ENCODE measurements around the gene IBA57.

The IBA57 gene

GRCh38 chr1:228156941-228157728 lies 8.5 kb upstream of the IBA57 start:
- DNase-seq, result no peak

GRCh38 chr1:228157729-228158126 lies 7.9 kb upstream of the IBA57 start:
- no peak for DNase-seq

GRCh38 chr1:228158151-228159007 lies 7.2 kb upstream of the IBA57 start:
- no peak for DNase-seq

- no peak for DNase-seq
Measured at GRCh38 chr1:228159008-228159665, 6.5 kb upstream of the IBA57 start.

GRCh38 chr1:228160201-228160761 lies 5.3 kb upstream of the IBA57 start:
- no peak for DNase-seq

- DNase-seq, result no peak
Measured at GRCh38 chr1:228161362-228161761, 4.2 kb upstream of the IBA57 start.

- no peak for DNase-seq
Measured at GRCh38 chr1:228161866-228162265, 3.7 kb upstream of the IBA57 start.

- no peak for DNase-seq
Measured at GRCh38 chr1:228162286-228163006, 3.2 kb upstream of the IBA57 start.

GRCh38 chr1:228163007-228163753 lies 2.4 kb upstream of the IBA57 start:
- DNase-seq, result no peak

GRCh38 chr1:228163776-228164519 lies 1.7 kb upstream of the IBA57 start:
- no peak for DNase-seq

- DNase-seq, result no peak
Measured at GRCh38 chr1:228164561-228165371, 838 bp upstream of the IBA57 start.

GRCh38 chr1:228166170-228166936 lies 749 bp downstream of the IBA57 start:
- peak; percentile 61 for DNase-seq

GRCh38 chr1:228168563-228169270 lies 3.1 kb downstream of the IBA57 start:
- no peak for DNase-seq

- DNase-seq, result no peak
Measured at GRCh38 chr1:228169345-228169744, 3.7 kb downstream of the IBA57 start.

GRCh38 chr1:228170666-228171065 lies 5.1 kb downstream of the IBA57 start:
- no peak for DNase-seq

GRCh38 chr1:228171221-228171891 lies 5.8 kb downstream of the IBA57 start:
- no peak for DNase-seq

GRCh38 chr1:228172591-228173527 lies 7.3 kb downstream of the IBA57 start:
- DNase-seq, result no peak

Data from activated CD4-positive, alpha-beta T cell treated with anti-CD3 and anti-CD28 coated beads, Interleukin-2, amount 50 U/mL, for 1 hour (primary cell).